Forelimb muscle (tissue), 1 donor: ENCODE data around the gene RARG. TPM values are rescaled to one million over a fixed set of nuclear protein-coding genes. Genes with fewer than 3 reads are reported as not detected.
A peak's percentile ranks its signal among the peaks of the same experiment; 100 is the strongest.

ENCODE experiments used
- DNase-seq: peaks from one replicate; pipeline ENCODE4 v3.0.0-alpha.2; 2013; ENCODE audit warnings: low read depth
- polyA plus RNA-seq: library from polyadenylated mRNA; unstranded; fragments of 120-200 nt; gene quantifications from one replicate; pipeline ENCODE4 v1.2.1, GENCODE V29; 2013; ENCODE audit not compliant: insufficient read length

Gene RARG
- polyA plus RNA-seq = 22.5 TPM

- no peak for DNase-seq
Observed at GRCh38 chr12:53231921-53232645, at the start of gene RARG. TSS of gene RARG (minus strand) at chr12:53232209. CDS start at chr12:53227545, 4,664 bp downstream.

GRCh38 chr12:53279888-53280498, 48.0 kb upstream of the RARG start:
- DNase-seq = no peak

- no peak for DNase-seq
Observed at GRCh38 chr12:53279283-53279869, 47.4 kb upstream of the RARG start.

GRCh38 chr12:53277981-53278380, 46.0 kb upstream of the RARG start:
- no peak for DNase-seq

- no peak for DNase-seq
Observed at GRCh38 chr12:53276511-53276910, 44.5 kb upstream of the RARG start.

- DNase-seq = no peak
Observed at GRCh38 chr12:53274445-53274844, 42.4 kb upstream of the RARG start.

- DNase-seq = no peak
Observed at GRCh38 chr12:53268630-53269562, 36.9 kb upstream of the RARG start.

GRCh38 chr12:53267999-53268629, 36.1 kb upstream of the RARG start, which contains the start of gene ESPL1:
TSS of gene ESPL1 (plus strand) at chr12:53268299. CDS start at chr12:53268767, 468 bp downstream.
- peak; percentile 63 for DNase-seq

GRCh38 chr12:53267306-53267998, 35.4 kb upstream of the RARG start:
- no peak for DNase-seq

- DNase-seq = no peak
Observed at GRCh38 chr12:53265783-53266182, 33.8 kb upstream of the RARG start.

GRCh38 chr12:53259891-53260290, 27.9 kb upstream of the RARG start:
- DNase-seq = no peak

- DNase-seq = no peak
Observed at GRCh38 chr12:53258541-53259539, 26.8 kb upstream of the RARG start.

GRCh38 chr12:53255996-53256395, 24.0 kb upstream of the RARG start:
- DNase-seq = no peak

- DNase-seq = no peak
Observed at GRCh38 chr12:53254816-53255545, 23.0 kb upstream of the RARG start.

- DNase-seq = no peak
Observed at GRCh38 chr12:53253298-53253697, 21.3 kb upstream of the RARG start.

GRCh38 chr12:53252349-53252916, 20.4 kb upstream of the RARG start:
- DNase-seq = no peak

GRCh38 chr12:53251477-53252348, 19.7 kb upstream of the RARG start:
- DNase-seq = no peak
